ENCODE data around the gene SEMA3C.

DNA sequence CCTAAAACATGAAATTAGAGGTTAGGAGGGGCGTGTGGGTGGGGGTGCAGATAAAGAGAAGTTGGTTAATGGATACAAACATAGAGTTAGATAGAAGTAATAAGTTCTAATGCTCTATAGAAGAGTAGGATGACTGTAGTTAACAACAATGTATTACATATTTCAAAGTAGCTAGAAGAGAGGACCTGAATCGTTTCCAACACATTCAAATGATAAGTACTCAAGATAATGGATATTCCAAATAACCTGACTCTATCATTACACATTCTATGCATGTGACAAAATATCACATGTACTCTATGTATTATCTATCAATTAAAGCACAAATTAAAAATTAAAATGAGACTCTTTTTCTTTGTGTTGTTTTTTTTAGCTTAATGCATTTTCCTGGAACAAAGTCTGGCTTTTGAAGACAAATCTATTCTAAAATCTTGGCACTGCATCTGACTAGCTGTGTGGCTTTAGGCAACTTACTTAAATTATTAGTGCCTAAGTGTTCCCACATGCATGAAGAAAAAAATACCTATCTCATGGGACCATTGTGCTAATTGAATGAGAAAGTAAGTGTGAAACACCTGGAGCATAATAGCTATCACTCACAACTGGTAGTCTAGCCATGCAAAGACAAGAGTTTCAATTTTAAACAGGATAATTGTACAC is 75.7 kb downstream of the SEMA3C start:
- TF ChIP-seq, protein P1, sequence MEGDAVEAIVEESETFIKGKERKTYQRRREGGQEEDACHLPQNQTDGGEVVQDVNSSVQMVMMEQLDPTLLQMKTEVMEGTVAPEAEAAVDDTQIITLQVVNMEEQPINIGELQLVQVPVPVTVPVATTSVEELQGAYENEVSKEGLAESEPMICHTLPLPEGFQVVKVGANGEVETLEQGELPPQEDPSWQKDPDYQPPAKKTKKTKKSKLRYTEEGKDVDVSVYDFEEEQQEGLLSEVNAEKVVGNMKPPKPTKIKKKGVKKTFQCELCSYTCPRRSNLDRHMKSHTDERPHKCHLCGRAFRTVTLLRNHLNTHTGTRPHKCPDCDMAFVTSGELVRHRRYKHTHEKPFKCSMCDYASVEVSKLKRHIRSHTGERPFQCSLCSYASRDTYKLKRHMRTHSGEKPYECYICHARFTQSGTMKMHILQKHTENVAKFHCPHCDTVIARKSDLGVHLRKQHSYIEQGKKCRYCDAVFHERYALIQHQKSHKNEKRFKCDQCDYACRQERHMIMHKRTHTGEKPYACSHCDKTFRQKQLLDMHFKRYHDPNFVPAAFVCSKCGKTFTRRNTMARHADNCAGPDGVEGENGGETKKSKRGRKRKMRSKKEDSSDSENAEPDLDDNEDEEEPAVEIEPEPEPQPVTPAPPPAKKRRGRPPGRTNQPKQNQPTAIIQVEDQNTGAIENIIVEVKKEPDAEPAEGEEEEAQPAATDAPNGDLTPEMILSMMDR (IDR thresholded peaks at IDR 0.05; ENCODE audit: extremely low read depth in 1 of 2, insufficient read depth in 1 of 2, low read depth in 1 of 2, low read length in 2 of 2) = no peak
- TF ChIP-seq EZH2 (IDR thresholded peaks at IDR 0.05; ENCODE audit: borderline replicate concordance, low read depth, low read length, severe bottlenecking) (no peak), JUN (IDR thresholded peaks at IDR 0.05; ENCODE audit: borderline replicate concordance, insufficient read depth, insufficient read length, low read depth) (no peak)
- TF ChIP-seq, protein P2, sequence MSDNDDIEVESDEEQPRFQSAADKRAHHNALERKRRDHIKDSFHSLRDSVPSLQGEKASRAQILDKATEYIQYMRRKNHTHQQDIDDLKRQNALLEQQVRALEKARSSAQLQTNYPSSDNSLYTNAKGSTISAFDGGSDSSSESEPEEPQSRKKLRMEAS (IDR thresholded peaks at IDR 0.05; ENCODE audit: insufficient read depth, insufficient read length) = no peak
